Skeletal muscle tissue (tissue), 4 donors: ENCODE results near the gene IGF2BP1. TPM values are rescaled to one million over a fixed set of nuclear protein-coding genes. Genes with fewer than 3 reads are reported as not detected.
"Not testable (repeated sequence)": the region's sequence is repeated elsewhere in the genome, so short reads cannot be mapped to it uniquely, and the experiment has no call there.

Experiments
- H3K27ac ChIP-seq: one replicate; pipeline ENCODE4 v1.7.0; 2013; ENCODE audit warnings: mild to moderate bottlenecking, low read depth, low read length, inconsistent platforms
- H3K27me3 ChIP-seq, 3 donors: one replicate each; pipeline ENCODE4 v1.7.0; 2013; ENCODE audit warnings: low read length in 3 of 3; ENCODE audit not compliant: control insufficient read depth in 3 of 3, insufficient read depth in 3 of 3
- H3K36me3 ChIP-seq, 3 donors: one replicate each; pipeline ENCODE4 v1.7.0; 2013; ENCODE audit warnings: low read length in 3 of 3; ENCODE audit not compliant: control insufficient read depth in 3 of 3, insufficient read depth in 3 of 3
- H3K4me1 ChIP-seq, 3 donors: one replicate each; pipeline ENCODE4 v1.7.0; 2013; ENCODE audit warnings: low read length in 3 of 3, mild to moderate bottlenecking in 3 of 3; ENCODE audit not compliant: control insufficient read depth in 3 of 3, insufficient read depth in 3 of 3
- H3K4me3 ChIP-seq, 3 donors: one replicate each; pipeline ENCODE4 v1.7.0; 2013; ENCODE audit warnings: low read length in 3 of 3
- H3K9ac ChIP-seq, 3 donors: one replicate each; pipeline ENCODE4 v1.7.0; 2013; ENCODE audit warnings: low read length in 3 of 3, mild to moderate bottlenecking in 3 of 3, moderate library complexity in 2 of 3, low read depth in 1 of 3
- H3K9me3 ChIP-seq, 3 donors: one replicate each; pipeline ENCODE4 v1.7.0; 2013; ENCODE audit warnings: low read length in 3 of 3; ENCODE audit not compliant: control insufficient read depth in 3 of 3
- total RNA-seq: library from RNA; depleted of rRNA; stranded (reverse); fragments of >200 nt; gene quantifications from one replicate; pipeline ENCODE4 v1.2.3, GENCODE V29; 2014
- donor health status: Osteomylitis.

Gene IGF2BP1
- total RNA-seq, 1 donor from 2014 or later = 4.7 TPM

- H3K4me1 ChIP-seq = peaks cover 0 to 3% (median 0%) of the 10 kb centered on the region in 3 donors
- H3K9me3 ChIP-seq = no peaks in the 10 kb centered on the region
- no peak overlapping the region for H3K27ac ChIP-seq
- peaks cover 37 to 54% (median 46%) of the 10 kb centered on the region in 3 donors for H3K27me3 ChIP-seq
- H3K9ac ChIP-seq = no peak overlapping the region
- H3K36me3 ChIP-seq = no peaks in the 10 kb centered on the region
- H3K4me3 ChIP-seq = no peak overlapping the region
Observed at GRCh38 chr17:49018116-49018612, 21.0 kb downstream of the IGF2BP1 start.

GRCh38 chr17:49018748-49019147 lies 21.6 kb downstream of the IGF2BP1 start:
- H3K36me3 ChIP-seq = no peaks in the 10 kb centered on the region

GRCh38 chr17:49020609-49021008 lies 23.4 kb downstream of the IGF2BP1 start:
- no peaks in the 10 kb centered on the region for H3K36me3 ChIP-seq
- H3K27ac ChIP-seq = no peak overlapping the region
- no peaks in the 10 kb centered on the region for H3K4me1 ChIP-seq
- peaks cover 19 to 36% (median 23%) of the 10 kb centered on the region in 3 donors for H3K27me3 ChIP-seq
- no peak overlapping the region for H3K9ac ChIP-seq
- no peak overlapping the region for H3K4me3 ChIP-seq
- no peaks in the 10 kb centered on the region for H3K9me3 ChIP-seq

More at GRCh38 chr17:49018748-49019147, 21.6 kb downstream of the IGF2BP1 start:
- Histone ChIP-seq H3K9me3 (no peaks in the 10 kb centered on the region), H3K4me3 (no peak overlapping the region), H3K9ac (no peak overlapping the region), H3K27me3 (peaks cover 34 to 53% (median 40%) of the 10 kb centered on the region in 3 donors), H3K4me1 (peaks cover 0 to 3% (median 0%) of the 10 kb centered on the region in 3 donors), H3K27ac (no peak overlapping the region)

- H3K4me3 ChIP-seq = no peak overlapping the region
- H3K36me3 ChIP-seq = no peaks in the 10 kb centered on the region
- H3K27me3 ChIP-seq = peaks cover 15 to 30% (median 20%) of the 10 kb centered on the region in 3 donors
- no peaks in the 10 kb centered on the region for H3K9me3 ChIP-seq
- H3K9ac ChIP-seq = no peak overlapping the region
- H3K4me1 ChIP-seq = no peaks in the 10 kb centered on the region
- no peak overlapping the region for H3K27ac ChIP-seq
Observed at GRCh38 chr17:49021095-49021767, 24.0 kb downstream of the IGF2BP1 start.

- Histone ChIP-seq H3K9me3 (no peaks in the 10 kb centered on the region), H3K27me3 (peaks cover 13 to 27% (median 18%) of the 10 kb centered on the region in 3 donors), H3K27ac (no peak overlapping the region), H3K4me3 (no peak overlapping the region), H3K9ac (no peak overlapping the region), H3K4me1 (no peaks in the 10 kb centered on the region), H3K36me3 (no peaks in the 10 kb centered on the region)
Observed at GRCh38 chr17:49021768-49022103, 24.6 kb downstream of the IGF2BP1 start.

DNA sequence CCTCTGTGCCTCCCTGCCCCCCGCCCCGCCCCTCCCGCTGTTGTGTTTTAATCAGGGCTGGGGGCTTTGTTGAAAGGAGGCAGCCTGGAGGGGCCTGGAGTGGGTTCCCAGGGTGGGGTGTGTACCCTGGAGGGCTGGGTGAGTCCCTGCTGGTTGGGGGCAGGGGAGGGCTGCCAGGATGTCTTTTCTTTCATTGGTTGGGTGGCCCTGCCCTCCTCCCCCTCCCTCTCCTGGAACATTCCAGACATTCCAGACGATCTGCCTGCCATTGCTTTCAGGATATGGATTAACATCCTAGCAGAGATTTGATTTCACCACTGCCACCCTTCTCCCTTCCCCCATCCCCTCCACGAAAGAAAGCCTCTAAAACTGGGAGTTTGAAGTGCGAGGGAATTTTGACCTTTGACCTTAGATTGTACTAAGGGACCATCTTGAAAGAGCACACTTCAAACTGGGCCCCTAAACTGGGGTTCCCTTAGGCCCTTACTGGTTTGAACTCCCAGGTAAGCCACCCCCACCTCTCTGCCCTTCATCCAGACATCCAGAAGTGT lies 25.3 kb downstream of the IGF2BP1 start:
- Histone ChIP-seq H3K9me3 (no peaks in the 10 kb centered on the region), H3K27ac (no peak overlapping the region), H3K9ac (no peak overlapping the region), H3K4me1 (no peaks in the 10 kb centered on the region), H3K4me3 (no peak overlapping the region), H3K27me3 (peaks cover 8 to 26% (median 19%) of the 10 kb centered on the region in 3 donors), H3K36me3 (no peaks in the 10 kb centered on the region)

- Histone ChIP-seq H3K9me3 (no peaks in the 10 kb centered on the region), H3K27me3 (peaks cover 2 to 16% (median 14%) of the 10 kb centered on the region in 3 donors), H3K9ac (no peak overlapping the region), H3K4me1 (no peaks in the 10 kb centered on the region), H3K4me3 (no peak overlapping the region), H3K36me3 (no peaks in the 10 kb centered on the region), H3K27ac (no peak overlapping the region)
Observed at GRCh38 chr17:49024523-49024922, 27.3 kb downstream of the IGF2BP1 start.

DNA sequence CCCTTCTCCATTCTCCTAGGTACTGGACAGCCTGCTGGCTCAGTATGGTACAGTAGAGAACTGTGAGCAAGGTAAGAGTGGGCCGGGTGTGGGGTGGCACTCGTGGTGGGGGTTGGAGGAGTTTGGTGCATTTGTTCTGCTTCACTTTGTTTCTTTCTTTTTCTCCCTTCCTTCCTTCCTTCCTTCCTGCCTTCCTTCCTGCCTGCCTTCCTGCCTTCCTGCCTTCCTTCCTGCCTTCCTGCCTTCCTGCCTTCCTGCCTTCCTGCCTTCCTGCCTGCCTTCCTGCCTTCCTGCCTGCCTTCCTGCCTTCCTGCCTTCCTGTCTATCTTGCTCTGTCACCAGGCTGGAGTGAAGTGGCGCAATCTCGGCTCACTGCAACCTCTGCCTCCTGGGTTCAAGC lies 29.3 kb downstream of the IGF2BP1 start:
- H3K4me3 ChIP-seq = not testable (repeated sequence)
- peaks cover 2 to 16% (median 11%) of the 10 kb centered on the region in 3 donors for H3K27me3 ChIP-seq

GRCh38 chr17:49028271-49028670 lies 31.1 kb downstream of the IGF2BP1 start:
- Histone ChIP-seq H3K9me3 (no peaks in the 10 kb centered on the region), H3K4me1 (no peaks in the 10 kb centered on the region), H3K27ac (no peak overlapping the region), H3K4me3 (no peak overlapping the region), H3K36me3 (no peaks in the 10 kb centered on the region), H3K9ac (no peak overlapping the region), H3K27me3 (peaks cover 9 to 13% (median 11%) of the 10 kb centered on the region in 3 donors)

More for the DNA sequence above, 29.3 kb downstream of the IGF2BP1 start:
- not testable (repeated sequence) for H3K9me3 ChIP-seq, H3K4me1 ChIP-seq, H3K27ac ChIP-seq, H3K36me3 ChIP-seq, H3K9ac ChIP-seq

- Histone ChIP-seq H3K9ac (no peak overlapping the region), H3K36me3 (no peaks in the 10 kb centered on the region), H3K27me3 (peaks cover 13 to 16% (median 15%) of the 10 kb centered on the region in 3 donors), H3K9me3 (no peaks in the 10 kb centered on the region), H3K4me3 (no peak overlapping the region), H3K27ac (no peak overlapping the region), H3K4me1 (no peaks in the 10 kb centered on the region)
Observed at GRCh38 chr17:49029801-49030200, 32.6 kb downstream of the IGF2BP1 start.
